ENCODE results near the gene RBCK1. TPM values are rescaled to one million over a fixed set of nuclear protein-coding genes. Genes with fewer than 3 reads are reported as not detected.

RBCK1 gene
- total and polyA plus RNA-seq, 9 of the 15 experiments (the other 6 are each of a cell fraction or from before 2014, with no cell fraction given), result 5.9 to 59.3 (median 26.5) TPM

DNA sequence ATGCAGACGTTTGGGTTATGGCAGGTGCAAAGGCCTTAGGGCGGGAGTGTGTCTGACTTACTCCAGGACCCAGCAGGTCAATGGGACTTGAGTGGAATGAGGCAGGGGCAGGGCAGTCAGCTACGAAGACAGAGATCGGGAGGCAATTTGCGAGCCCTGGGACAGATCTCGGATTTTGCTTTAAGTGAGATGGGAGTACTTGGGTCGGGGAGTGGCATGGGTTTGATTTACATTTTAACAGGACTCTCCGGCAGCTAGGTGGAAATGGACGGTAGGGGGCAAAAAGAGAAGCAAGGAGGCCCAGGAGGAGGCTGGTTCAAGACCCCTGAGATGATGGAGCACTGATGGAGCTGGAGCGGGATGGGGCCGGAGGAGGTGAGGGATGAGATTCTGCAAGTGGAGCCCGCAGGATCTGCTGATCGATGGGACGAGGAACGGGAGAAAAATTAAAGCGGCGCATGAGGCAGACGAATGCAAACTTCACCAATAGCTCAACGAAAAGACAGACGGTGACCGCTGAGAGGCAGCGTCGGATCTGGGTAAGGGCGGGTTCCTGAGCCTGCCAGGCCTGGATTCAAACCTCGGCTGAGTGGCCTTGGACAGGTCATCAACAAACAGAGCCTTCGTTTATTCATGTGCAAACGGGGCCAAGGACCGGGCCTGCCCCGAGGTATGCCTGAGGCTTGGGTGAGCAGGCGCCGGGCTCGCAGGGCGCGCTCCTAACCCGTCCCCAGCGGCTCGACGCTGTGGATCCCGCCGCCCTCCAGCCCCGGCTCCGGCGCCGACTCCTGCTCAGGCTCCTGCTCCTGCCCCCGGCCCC, 756 bp upstream of the RBCK1 start (continued):
- TF ChIP-seq, protein P1, sequence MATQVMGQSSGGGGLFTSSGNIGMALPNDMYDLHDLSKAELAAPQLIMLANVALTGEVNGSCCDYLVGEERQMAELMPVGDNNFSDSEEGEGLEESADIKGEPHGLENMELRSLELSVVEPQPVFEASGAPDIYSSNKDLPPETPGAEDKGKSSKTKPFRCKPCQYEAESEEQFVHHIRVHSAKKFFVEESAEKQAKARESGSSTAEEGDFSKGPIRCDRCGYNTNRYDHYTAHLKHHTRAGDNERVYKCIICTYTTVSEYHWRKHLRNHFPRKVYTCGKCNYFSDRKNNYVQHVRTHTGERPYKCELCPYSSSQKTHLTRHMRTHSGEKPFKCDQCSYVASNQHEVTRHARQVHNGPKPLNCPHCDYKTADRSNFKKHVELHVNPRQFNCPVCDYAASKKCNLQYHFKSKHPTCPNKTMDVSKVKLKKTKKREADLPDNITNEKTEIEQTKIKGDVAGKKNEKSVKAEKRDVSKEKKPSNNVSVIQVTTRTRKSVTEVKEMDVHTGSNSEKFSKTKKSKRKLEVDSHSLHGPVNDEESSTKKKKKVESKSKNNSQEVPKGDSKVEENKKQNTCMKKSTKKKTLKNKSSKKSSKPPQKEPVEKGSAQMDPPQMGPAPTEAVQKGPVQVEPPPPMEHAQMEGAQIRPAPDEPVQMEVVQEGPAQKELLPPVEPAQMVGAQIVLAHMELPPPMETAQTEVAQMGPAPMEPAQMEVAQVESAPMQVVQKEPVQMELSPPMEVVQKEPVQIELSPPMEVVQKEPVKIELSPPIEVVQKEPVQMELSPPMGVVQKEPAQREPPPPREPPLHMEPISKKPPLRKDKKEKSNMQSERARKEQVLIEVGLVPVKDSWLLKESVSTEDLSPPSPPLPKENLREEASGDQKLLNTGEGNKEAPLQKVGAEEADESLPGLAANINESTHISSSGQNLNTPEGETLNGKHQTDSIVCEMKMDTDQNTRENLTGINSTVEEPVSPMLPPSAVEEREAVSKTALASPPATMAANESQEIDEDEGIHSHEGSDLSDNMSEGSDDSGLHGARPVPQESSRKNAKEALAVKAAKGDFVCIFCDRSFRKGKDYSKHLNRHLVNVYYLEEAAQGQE (IDR thresholded peaks at IDR 0.05; ENCODE audit: borderline replicate concordance), result peak; percentile 28; the same call in 1 of the 2 replicates
- TF ChIP-seq, protein P1 (CRISPR knock-in tag; IDR thresholded peaks at IDR 0.05; ENCODE audit: low read depth), result no peak
- TF ChIP-seq ZNF121 (CRISPR knock-in tag; conservative IDR thresholded peaks at IDR 0.05), result no peak
- TF ChIP-seq NCOR1 (IDR thresholded peaks at IDR 0.05), result no peak
- TF ChIP-seq ARID1B (IDR thresholded peaks at IDR 0.05), result no peak
- TF ChIP-seq HMG20B (CRISPR knock-in tag; IDR thresholded peaks at IDR 0.05), result no peak
- no peak for TF ChIP-seq GABPB2 (CRISPR knock-in tag; conservative IDR thresholded peaks at IDR 0.05)
- no peak for TF ChIP-seq SP2 (IDR thresholded peaks at IDR 0.05; ENCODE audit: extremely low read depth, low read depth, low read length, poor library complexity, severe bottlenecking)
- TF ChIP-seq ZNF57 (CRISPR knock-in tag; IDR thresholded peaks at IDR 0.05), result no peak
- TF ChIP-seq, protein P2, sequence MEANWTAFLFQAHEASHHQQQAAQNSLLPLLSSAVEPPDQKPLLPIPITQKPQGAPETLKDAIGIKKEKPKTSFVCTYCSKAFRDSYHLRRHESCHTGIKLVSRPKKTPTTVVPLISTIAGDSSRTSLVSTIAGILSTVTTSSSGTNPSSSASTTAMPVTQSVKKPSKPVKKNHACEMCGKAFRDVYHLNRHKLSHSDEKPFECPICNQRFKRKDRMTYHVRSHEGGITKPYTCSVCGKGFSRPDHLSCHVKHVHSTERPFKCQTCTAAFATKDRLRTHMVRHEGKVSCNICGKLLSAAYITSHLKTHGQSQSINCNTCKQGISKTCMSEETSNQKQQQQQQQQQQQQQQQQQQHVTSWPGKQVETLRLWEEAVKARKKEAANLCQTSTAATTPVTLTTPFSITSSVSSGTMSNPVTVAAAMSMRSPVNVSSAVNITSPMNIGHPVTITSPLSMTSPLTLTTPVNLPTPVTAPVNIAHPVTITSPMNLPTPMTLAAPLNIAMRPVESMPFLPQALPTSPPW (CRISPR knock-in tag; IDR thresholded peaks at IDR 0.05), result no peak
- TF ChIP-seq, protein P3, sequence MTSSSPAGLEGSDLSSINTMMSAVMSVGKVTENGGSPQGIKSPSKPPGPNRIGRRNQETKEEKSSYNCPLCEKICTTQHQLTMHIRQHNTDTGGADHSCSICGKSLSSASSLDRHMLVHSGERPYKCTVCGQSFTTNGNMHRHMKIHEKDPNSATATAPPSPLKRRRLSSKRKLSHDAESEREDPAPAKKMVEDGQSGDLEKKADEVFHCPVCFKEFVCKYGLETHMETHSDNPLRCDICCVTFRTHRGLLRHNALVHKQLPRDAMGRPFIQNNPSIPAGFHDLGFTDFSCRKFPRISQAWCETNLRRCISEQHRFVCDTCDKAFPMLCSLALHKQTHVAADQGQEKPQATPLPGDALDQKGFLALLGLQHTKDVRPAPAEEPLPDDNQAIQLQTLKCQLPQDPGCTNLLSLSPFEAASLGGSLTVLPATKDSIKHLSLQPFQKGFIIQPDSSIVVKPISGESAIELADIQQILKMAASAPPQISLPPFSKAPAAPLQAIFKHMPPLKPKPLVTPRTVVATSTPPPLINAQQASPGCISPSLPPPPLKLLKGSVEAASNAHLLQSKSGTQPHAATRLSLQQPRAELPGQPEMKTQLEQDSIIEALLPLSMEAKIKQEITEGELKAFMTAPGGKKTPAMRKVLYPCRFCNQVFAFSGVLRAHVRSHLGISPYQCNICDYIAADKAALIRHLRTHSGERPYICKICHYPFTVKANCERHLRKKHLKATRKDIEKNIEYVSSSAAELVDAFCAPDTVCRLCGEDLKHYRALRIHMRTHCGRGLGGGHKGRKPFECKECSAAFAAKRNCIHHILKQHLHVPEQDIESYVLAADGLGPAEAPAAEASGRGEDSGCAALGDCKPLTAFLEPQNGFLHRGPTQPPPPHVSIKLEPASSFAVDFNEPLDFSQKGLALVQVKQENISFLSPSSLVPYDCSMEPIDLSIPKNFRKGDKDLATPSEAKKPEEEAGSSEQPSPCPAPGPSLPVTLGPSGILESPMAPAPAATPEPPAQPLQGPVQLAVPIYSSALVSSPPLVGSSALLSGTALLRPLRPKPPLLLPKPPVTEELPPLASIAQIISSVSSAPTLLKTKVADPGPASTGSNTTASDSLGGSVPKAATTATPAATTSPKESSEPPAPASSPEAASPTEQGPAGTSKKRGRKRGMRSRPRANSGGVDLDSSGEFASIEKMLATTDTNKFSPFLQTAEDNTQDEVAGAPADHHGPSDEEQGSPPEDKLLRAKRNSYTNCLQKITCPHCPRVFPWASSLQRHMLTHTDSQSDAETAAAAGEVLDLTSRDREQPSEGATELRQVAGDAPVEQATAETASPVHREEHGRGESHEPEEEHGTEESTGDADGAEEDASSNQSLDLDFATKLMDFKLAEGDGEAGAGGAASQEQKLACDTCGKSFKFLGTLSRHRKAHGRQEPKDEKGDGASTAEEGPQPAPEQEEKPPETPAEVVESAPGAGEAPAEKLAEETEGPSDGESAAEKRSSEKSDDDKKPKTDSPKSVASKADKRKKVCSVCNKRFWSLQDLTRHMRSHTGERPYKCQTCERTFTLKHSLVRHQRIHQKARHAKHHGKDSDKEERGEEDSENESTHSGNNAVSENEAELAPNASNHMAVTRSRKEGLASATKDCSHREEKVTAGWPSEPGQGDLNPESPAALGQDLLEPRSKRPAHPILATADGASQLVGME (CRISPR knock-in tag; IDR thresholded peaks at IDR 0.05), result no peak
